Colonic mucosa (tissue), 4 donors: Measurements from ENCODE around the gene WDFY4. TPM values are rescaled to one million over a fixed set of nuclear protein-coding genes. Genes with fewer than 3 reads are reported as not detected.

Source experiments
- DNase-seq: peaks from one replicate; pipeline ENCODE4 v3.0.0-alpha.2; 2020
- H3K27ac ChIP-seq: fragments of 200-600 bp; one replicate; pipeline ENCODE4 v1.8.0; 2021
- H3K27me3 ChIP-seq: fragments of 200-600 bp; one replicate; pipeline ENCODE4 v1.8.0; 2021
- H3K36me3 ChIP-seq: fragments of 200-600 bp; one replicate; pipeline ENCODE4 v1.8.0; 2021
- H3K4me1 ChIP-seq: fragments of 200-600 bp; one replicate; pipeline ENCODE4 v1.8.0; 2021; ENCODE audit warnings: mild to moderate bottlenecking
- H3K4me3 ChIP-seq: fragments of 200-600 bp; one replicate; pipeline ENCODE4 v1.8.0; 2021
- H3K9ac ChIP-seq, 2 donors: one replicate each; pipeline ENCODE4 v1.7.0; 2013; ENCODE audit warnings: control low read depth in 2 of 2, low read depth in 2 of 2, low read length in 2 of 2
- H3K9me3 ChIP-seq: fragments of 200-600 bp; one replicate; pipeline ENCODE4 v1.8.0; 2021
- CTCF ChIP-seq: fragments of 200-600 bp; IDR thresholded peaks from one replicate; pipeline ENCODE4 v1.8.0; 2022; ENCODE audit warnings: antibody characterized with exemption, mild to moderate bottlenecking
- intact Hi-C: fragments of 100-400 bp; cut with DNase I; formaldehyde crosslinking; loops from one replicate; pipeline ENCODE4 v1.14.1; 2022
- total RNA-seq, 2 donors: library from RNA; stranded (reverse); fragmentation: NEBNext Ultra II Directional in 1 of 2; extraction: Animal tissue kit (Norgen Biotek cat#: 25700) in 1 of 2; gene quantifications; one replicate each; pipeline ENCODE4 v1.2.1, GENCODE V29; 2021
- donor health status: healthy.
- donor health status: DM: no; HTN: no; CAD: no.
- donor health status: DM: no; HTN: no; CAD: no.

The WDFY4 gene
- total RNA-seq, 2 donors from 2014 or later = 1.5 to 1.6 TPM

GRCh38 chr10:48926764-48927540 lies 242.3 kb downstream of the WDFY4 start:
- no peaks in the 10 kb centered on the region for H3K9me3 ChIP-seq
- H3K4me3 ChIP-seq = no peak overlapping the region
- no peak overlapping the region for H3K9ac ChIP-seq
- TF ChIP-seq CTCF = no peak
- H3K36me3 ChIP-seq = no peaks in the 10 kb centered on the region
- intact Hi-C loops = no loop called here
- no peak overlapping the region for H3K27ac ChIP-seq
- DNase-seq = no peak
- no peaks in the 10 kb centered on the region for H3K27me3 ChIP-seq
- H3K4me1 ChIP-seq = no peaks in the 10 kb centered on the region

GRCh38 chr10:48929413-48929990 lies 244.8 kb downstream of the WDFY4 start:
- no peaks in the 10 kb centered on the region for H3K4me1 ChIP-seq
- H3K9me3 ChIP-seq = no peaks in the 10 kb centered on the region
- H3K9ac ChIP-seq = no peak overlapping the region
- no peak overlapping the region for H3K27ac ChIP-seq
- no peaks in the 10 kb centered on the region for H3K27me3 ChIP-seq
- DNase-seq = no peak
- intact Hi-C loops = no loop called here
- no peak for TF ChIP-seq CTCF
- H3K4me3 ChIP-seq = no peak overlapping the region
- H3K36me3 ChIP-seq = no peaks in the 10 kb centered on the region

GRCh38 chr10:48931188-48931587 lies 246.5 kb downstream of the WDFY4 start:
- Histone ChIP-seq H3K9ac (no peak overlapping the region), H3K9me3 (no peaks in the 10 kb centered on the region), H3K4me3 (no peak overlapping the region), H3K36me3 (no peaks in the 10 kb centered on the region), H3K4me1 (no peaks in the 10 kb centered on the region), H3K27ac (no peak overlapping the region), H3K27me3 (no peaks in the 10 kb centered on the region)
- intact Hi-C loops = no loop called here
- DNase-seq = no peak
- no peak for TF ChIP-seq CTCF

GRCh38 chr10:48932831-48933664 lies 248.4 kb downstream of the WDFY4 start:
- DNase-seq = no peak
- intact Hi-C loops = no loop called here
- H3K9ac ChIP-seq = no peak overlapping the region
- H3K4me3 ChIP-seq = no peak overlapping the region
- no peaks in the 10 kb centered on the region for H3K36me3 ChIP-seq
- no peak for TF ChIP-seq CTCF
- no peak overlapping the region for H3K27ac ChIP-seq
- no peaks in the 10 kb centered on the region for H3K27me3 ChIP-seq
- H3K4me1 ChIP-seq = no peaks in the 10 kb centered on the region
- H3K9me3 ChIP-seq = no peaks in the 10 kb centered on the region

- no peak overlapping the region for H3K4me3 ChIP-seq
- no peak for TF ChIP-seq CTCF
- DNase-seq = no peak
- intact Hi-C loops = no loop called here
- no peaks in the 10 kb centered on the region for H3K4me1 ChIP-seq
- no peak overlapping the region for H3K9ac ChIP-seq
- no peaks in the 10 kb centered on the region for H3K27me3 ChIP-seq
- no peaks in the 10 kb centered on the region for H3K9me3 ChIP-seq
- H3K36me3 ChIP-seq = no peaks in the 10 kb centered on the region
- H3K27ac ChIP-seq = no peak overlapping the region
These were observed 250.2 kb downstream of the WDFY4 start for GRCh38 chr10:48934672-48935501.
